Stomach (tissue), 9 donors: ENCODE data around the gene ATP6V0C. TPM values are rescaled to one million over a fixed set of nuclear protein-coding genes. Genes with fewer than 3 reads are reported as not detected.
A peak's percentile ranks its signal among the peaks of the same experiment; 100 is the strongest.

Experiments
- DNase-seq, 2 donors: peaks; one replicate each; pipeline versions ENCODE4 v3.0.0 to v3.0.0-alpha.2; 2013 to 2019
- H3K27ac ChIP-seq, 5 donors: fragments of 200-600 bp in 4 of 5; sonication (generic) in 4 of 5; one replicate each; pipeline ENCODE4 v1.5.1; 2013 to 2019; ENCODE audit warnings: mild to moderate bottlenecking in 1 of 5, moderate library complexity in 1 of 5
- H3K27me3 ChIP-seq, 3 donors: fragments of 200-600 bp; sonication (generic); one replicate each; pipeline ENCODE4 v1.5.1; 2017 to 2019; ENCODE audit warnings: mixed run types in 1 of 3
- H3K36me3 ChIP-seq, 4 donors: fragments of 200-600 bp; sonication (generic); 1 replicate in 3 of 4; 2 replicates in 1 of 4; pipeline ENCODE4 v1.5.1; 2016 to 2019
- H3K4me1 ChIP-seq, 4 donors: fragments of 200-600 bp; sonication (generic); one replicate each; pipeline ENCODE4 v1.5.1; 2016 to 2019
- H3K4me3 ChIP-seq, 4 donors: fragments of 200-600 bp; sonication (generic) in 3 of 4; one replicate each; pipeline ENCODE4 v1.5.1; 2016 to 2019; ENCODE audit warnings: mild to moderate bottlenecking in 1 of 4
- H3K9me3 ChIP-seq, 4 donors: fragments of 200-600 bp; sonication (generic); one replicate each; pipeline ENCODE4 v1.5.1; 2016 to 2019
- EP300 ChIP-seq: sonication (generic); formaldehyde crosslinking; IDR thresholded peaks from one replicate; pipeline ENCODE4 v1.6.1; 2017; ENCODE audit warnings: antibody characterized with exemption
- POLR2A ChIP-seq, 4 donors: fragments of 450-650 bp; IDR thresholded peaks; one replicate each; pipeline ENCODE4 v1.6.1; 2016; ENCODE audit warnings: antibody characterized with exemption in 4 of 4, control low read depth in 2 of 4, mild to moderate bottlenecking in 1 of 4, moderate library complexity in 1 of 4
- POLR2AphosphoS5 ChIP-seq, 3 donors: sonication (generic); formaldehyde crosslinking; IDR thresholded peaks; one replicate each; pipeline ENCODE4 v1.6.1; 2016; ENCODE audit warnings: antibody characterized with exemption in 3 of 3
- WGBS, 5 donors: extraction: QIAGEN DNeasy Blood & Tissue Kit in 3 of 5; methylation state at CpG; one replicate each; pipeline versions ENCODE4 v1.1.5 to v1.1.7; 2013 to 2018; 5-methylcytosine and 5-hydroxymethylcytosine counted together
- intact Hi-C: fragments of 100-400 bp; cut with DNase I; formaldehyde crosslinking; loops from one replicate; pipeline ENCODE4 v1.15.1; 2023; ENCODE audit warnings: low total_unique reads
- polyA plus RNA-seq, 3 donors: library from polyadenylated mRNA; stranded (reverse); fragments of 200-250 nt; gene quantifications; one replicate each; pipeline ENCODE4 v1.2.3, GENCODE V29; 2013
- total RNA-seq, 5 donors: library from RNA; depleted of rRNA; stranded (reverse); fragments of >200 nt; gene quantifications; one replicate each; pipeline versions ENCODE4 v1.1.0 to v1.2.3, GENCODE V29; 2014 to 2016
- TF ChIP-seq, protein P1 (sequence below), 7 experiments: fragments of 450-650 bp in 4 of 7; fragments of 200-600 bp in 3 of 7; sonication (generic) in 3 of 7; IDR thresholded peaks; one replicate each; pipeline ENCODE4 v1.5.1; 2016 to 2019; ENCODE audit warnings: antibody characterized with exemption in 7 of 7, control low read depth in 2 of 7, mild to moderate bottlenecking in 1 of 7
- donor health status: healthy with polysubstance abuse.
- donor health status: Bipolar disorder and iron deficiency.
- donor health status: healthy.

The ATP6V0C gene
- total and polyA plus RNA-seq, 8 donors, result 8.1 to 169 (median 75.3) TPM

DNA sequence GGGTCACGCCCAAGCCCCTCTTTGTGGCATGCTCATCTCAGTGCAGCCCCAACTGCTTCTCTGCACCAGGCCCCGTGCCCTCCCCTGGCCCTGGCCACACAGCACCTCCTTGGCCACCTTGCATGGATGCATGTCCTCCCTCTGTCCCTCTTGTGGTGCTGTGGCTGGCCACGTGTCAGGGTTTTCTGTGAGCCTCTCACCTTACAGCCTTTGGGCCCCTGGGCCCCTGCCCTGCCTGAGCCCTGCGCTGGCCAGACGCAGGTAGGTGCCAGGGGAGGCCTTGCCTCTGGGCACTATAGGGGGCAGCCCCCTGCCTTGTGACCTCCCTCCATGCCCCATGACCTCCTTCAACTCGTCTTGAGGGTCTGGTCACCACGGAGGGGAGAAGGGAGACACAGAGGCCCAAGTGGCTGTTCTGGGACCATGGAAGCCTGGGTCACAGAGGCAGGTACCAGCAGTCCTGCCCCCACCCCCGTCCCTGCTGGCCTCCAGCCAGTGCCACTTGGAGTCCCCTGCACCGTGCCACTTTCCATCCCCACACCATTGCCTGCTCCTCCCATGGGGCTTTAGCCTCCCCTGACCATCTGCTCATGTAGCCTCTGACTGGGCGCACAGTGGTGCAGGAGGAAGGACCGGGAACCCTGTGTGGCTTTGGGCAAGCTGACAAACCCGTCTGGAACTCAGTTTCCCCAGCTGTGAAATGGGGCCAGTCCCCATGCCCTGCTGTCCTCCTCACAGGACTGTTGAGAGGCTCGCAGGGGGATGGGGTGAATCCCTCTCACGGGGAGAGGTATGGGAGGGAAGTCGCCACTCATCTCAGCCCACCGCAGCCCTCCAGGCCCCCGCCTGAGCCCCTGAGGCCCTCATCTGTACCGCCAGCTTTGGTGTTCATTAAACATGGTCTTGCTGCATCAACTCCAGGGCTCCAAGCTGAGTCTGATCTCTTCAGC lies 11.5 kb upstream of the ATP6V0C start:
- no peak for TF ChIP-seq POLR2AphosphoS5 (IDR thresholded peaks at IDR 0.05)
- no peak for TF ChIP-seq EP300
- TF ChIP-seq, protein P1, sequence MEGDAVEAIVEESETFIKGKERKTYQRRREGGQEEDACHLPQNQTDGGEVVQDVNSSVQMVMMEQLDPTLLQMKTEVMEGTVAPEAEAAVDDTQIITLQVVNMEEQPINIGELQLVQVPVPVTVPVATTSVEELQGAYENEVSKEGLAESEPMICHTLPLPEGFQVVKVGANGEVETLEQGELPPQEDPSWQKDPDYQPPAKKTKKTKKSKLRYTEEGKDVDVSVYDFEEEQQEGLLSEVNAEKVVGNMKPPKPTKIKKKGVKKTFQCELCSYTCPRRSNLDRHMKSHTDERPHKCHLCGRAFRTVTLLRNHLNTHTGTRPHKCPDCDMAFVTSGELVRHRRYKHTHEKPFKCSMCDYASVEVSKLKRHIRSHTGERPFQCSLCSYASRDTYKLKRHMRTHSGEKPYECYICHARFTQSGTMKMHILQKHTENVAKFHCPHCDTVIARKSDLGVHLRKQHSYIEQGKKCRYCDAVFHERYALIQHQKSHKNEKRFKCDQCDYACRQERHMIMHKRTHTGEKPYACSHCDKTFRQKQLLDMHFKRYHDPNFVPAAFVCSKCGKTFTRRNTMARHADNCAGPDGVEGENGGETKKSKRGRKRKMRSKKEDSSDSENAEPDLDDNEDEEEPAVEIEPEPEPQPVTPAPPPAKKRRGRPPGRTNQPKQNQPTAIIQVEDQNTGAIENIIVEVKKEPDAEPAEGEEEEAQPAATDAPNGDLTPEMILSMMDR (IDR thresholded peaks at IDR 0.05), result no peak
- no peak for TF ChIP-seq POLR2A (IDR thresholded peaks at IDR 0.05)

DNA sequence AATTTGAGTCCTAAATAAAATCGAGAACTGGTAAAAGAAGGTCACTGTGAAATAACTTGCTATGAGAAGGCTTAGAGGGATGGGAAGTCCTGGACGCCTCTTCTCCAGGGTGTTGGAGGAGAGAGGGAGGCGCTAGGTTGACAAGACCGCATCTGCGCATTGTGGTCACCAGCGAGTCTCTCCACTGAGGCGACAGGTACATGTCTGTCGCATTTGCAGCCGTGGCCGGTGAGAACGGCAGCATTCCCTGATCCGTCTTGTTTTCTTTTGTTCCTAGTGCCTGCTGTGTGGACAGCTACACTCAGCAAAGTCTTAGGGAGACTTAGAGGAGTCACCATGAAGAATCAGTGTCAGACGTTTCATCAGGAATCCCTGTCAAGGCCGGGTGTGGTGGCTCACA lies 8.1 kb upstream of the ATP6V0C start:
- Histone ChIP-seq H3K9me3 (no peaks in the 10 kb centered on the region), H3K27ac (no peak overlapping the region), H3K4me1 (peaks cover 12 to 35% (median 27%) of the 10 kb centered on the region in 4 donors), H3K4me3 (no peak overlapping the region), H3K36me3 (no peaks in the 10 kb centered on the region), H3K27me3 (no peaks in the 10 kb centered on the region)
- 90 to 98% (median 94%) methylated on average over 14 of the region's 14 CpGs for WGBS, 5 donors
- TF ChIP-seq, protein P1 (IDR thresholded peaks at IDR 0.05), result no peak
- TF ChIP-seq EP300, result no peak
- TF ChIP-seq POLR2AphosphoS5 (IDR thresholded peaks at IDR 0.05), result no peak
- no peak for TF ChIP-seq POLR2A (IDR thresholded peaks at IDR 0.05)
- no peak for DNase-seq
- intact Hi-C loops, result no loop called here

More for the DNA sequence above, 11.5 kb upstream of the ATP6V0C start:
- peak overlapping the region in 3 of 5 donors; percentile 42 to 71 (median 49) for H3K27ac ChIP-seq
- peaks cover 0 to 32% (median 27%) of the 10 kb centered on the region in 4 donors for H3K36me3 ChIP-seq
- DNase-seq, result no peak
- no peak overlapping the region for H3K4me3 ChIP-seq
- WGBS, 5 donors, result 77 to 81% (median 78%) methylated on average over 13 to 18 of the region's 18 CpGs
- H3K4me1 ChIP-seq, result peaks cover 13 to 51% (median 35%) of the 10 kb centered on the region in 4 donors
- H3K9me3 ChIP-seq, result no peaks in the 10 kb centered on the region
- intact Hi-C loops, result no loop called here
- H3K27me3 ChIP-seq, result no peaks in the 10 kb centered on the region

DNA sequence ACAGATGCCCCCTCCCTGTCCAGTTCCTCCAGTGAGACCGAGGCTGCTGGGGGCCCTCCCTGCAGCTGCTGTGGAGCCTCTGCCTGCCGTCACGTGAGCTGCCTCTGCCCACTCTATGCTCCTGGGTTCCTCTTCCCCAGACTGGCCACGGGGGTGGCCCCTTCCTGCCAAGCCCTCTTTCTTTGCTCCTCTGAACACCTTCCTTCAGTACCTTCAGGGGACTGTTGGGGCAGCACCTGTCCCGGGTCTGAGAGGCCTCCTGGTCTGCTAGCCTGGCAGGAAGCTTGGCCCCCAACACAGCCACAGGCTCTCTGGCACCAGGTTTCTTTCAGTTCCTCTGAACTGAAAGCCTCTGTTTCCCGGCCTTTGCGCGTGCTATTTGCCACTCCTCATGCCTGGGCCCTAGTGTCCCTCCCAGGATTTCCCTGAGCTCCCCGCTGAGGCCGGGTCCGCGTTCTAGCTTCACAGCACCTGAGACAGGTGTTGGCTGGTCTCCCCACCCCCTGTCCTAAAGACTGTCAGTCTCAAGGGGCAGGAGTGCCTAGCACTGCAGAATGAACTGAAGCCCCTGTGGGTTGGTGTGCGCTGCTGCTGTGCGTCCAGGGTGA lies 6.6 kb upstream of the ATP6V0C start:
- 67 to 88% (median 83%) methylated on average over 12 to 14 of the region's 14 CpGs for WGBS, 5 donors
- intact Hi-C loops, result no loop called here
- peaks cover 7 to 35% (median 26%) of the 10 kb centered on the region in 4 donors for H3K4me1 ChIP-seq
- no peaks in the 10 kb centered on the region for H3K27me3 ChIP-seq
- no peak for DNase-seq
- no peak overlapping the region for H3K4me3 ChIP-seq
- peak overlapping the region in 3 of 5 donors; percentile 14 to 79 (median 54) for H3K27ac ChIP-seq
- no peaks in the 10 kb centered on the region for H3K9me3 ChIP-seq
- TF ChIP-seq EP300 (no peak), POLR2AphosphoS5 (IDR thresholded peaks at IDR 0.05) (no peak), POLR2A (IDR thresholded peaks at IDR 0.05) (no peak)
- TF ChIP-seq, protein P1 (IDR thresholded peaks at IDR 0.05), result no peak
- H3K36me3 ChIP-seq, result no peaks in the 10 kb centered on the region

DNA sequence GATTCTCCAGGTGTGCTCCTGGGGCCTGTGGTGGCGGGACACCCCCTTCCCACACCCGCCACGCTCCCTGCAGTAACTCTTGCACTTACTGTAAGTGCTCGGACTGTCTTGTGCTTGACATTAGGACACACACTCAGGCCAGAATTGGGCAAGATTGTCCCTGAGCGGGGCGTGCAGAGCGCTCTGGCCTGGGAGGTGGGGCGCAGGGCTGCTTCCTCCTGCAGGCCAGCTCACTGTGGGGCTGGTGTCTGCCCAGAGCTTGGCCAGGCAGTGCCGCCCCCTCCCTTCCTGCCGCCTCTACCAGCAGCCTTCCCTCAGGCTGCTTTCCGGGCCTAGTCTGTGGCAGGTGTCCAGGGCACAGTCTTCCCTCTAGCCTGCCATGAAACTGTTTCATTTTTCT lies 6.1 kb upstream of the ATP6V0C start:
- H3K9me3 ChIP-seq, result no peaks in the 10 kb centered on the region
- DNase-seq, result peak in 1 of 2 donors; percentile 44
- intact Hi-C loops, result no loop called here
- 78 to 95% (median 90%) methylated on average over 8 to 11 of the region's 11 CpGs for WGBS, 5 donors
- no peaks in the 10 kb centered on the region for H3K36me3 ChIP-seq
- peak overlapping the region in 3 of 5 donors; percentile 14 to 79 (median 54) for H3K27ac ChIP-seq
- H3K4me3 ChIP-seq, result no peak overlapping the region
- peaks cover 9 to 34% (median 25%) of the 10 kb centered on the region in 4 donors for H3K4me1 ChIP-seq
- no peaks in the 10 kb centered on the region for H3K27me3 ChIP-seq
- TF ChIP-seq POLR2A (IDR thresholded peaks at IDR 0.05), result no peak
- TF ChIP-seq EP300, result no peak
- TF ChIP-seq, protein P1 (IDR thresholded peaks at IDR 0.05), result no peak
- TF ChIP-seq POLR2AphosphoS5 (IDR thresholded peaks at IDR 0.05), result no peak
